IPS-NIHi7 (cell line): ENCODE data around the gene TBC1D23.
"Not testable (repeated sequence)": the region's sequence is repeated elsewhere in the genome, so short reads cannot be mapped to it uniquely, and the experiment has no call there.

Experiments
- DNase-seq: peaks from one replicate; pipeline ENCODE4 v3.0.0; 2012; ENCODE audit warnings: mixed read lengths; ENCODE audit errors: extremely low spot score

The TBC1D23 gene

DNA sequence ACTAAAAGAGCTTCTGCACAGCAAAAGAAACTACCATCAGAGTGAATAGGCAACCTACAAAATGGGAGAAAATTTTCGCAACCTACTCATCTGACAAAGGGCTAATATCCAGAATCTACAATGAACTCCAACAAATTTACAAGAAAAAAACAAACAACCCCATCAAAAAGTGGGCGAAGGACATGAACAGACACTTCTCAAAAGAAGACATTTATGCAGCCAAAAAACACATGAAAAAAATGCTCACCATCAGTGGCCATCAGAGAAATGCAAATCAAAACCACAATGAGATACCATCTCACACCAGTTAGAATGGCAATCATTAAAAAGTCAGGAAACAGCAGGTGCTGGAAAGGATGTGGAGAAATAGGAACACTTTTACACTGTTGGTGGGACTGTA, 91.0 kb downstream of the TBC1D23 start:
- not testable (repeated sequence) for DNase-seq

GRCh38 chr3:100352296-100353231, 91.8 kb downstream of the TBC1D23 start:
- no peak for DNase-seq

DNA sequence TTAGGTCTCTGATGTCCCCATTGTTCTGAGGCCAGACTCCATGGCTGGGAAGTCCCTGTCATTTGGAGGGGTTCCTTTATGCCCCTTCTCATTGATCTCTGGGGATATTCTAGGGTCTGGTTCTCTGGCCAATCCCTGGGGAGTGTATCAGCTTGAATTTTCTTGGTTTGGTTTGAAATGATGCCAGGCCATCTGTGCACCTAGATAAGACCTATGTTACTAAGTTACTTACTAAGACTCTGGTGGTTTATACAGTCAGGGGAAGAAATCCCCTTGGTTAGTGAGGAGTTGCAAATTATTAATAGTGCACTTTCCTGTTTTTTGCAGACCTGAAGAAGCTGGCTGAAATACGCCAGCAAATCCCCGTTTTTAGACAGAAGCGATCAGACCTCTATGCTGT, 94.1 kb downstream of the TBC1D23 start:
- no peak for DNase-seq

- DNase-seq = no peak
Measured at GRCh38 chr3:100358413-100358812, 97.6 kb downstream of the TBC1D23 start.

- DNase-seq = no peak
Measured at GRCh38 chr3:100359035-100359434, 98.2 kb downstream of the TBC1D23 start.

GRCh38 chr3:100360757-100361496, 100.1 kb downstream of the TBC1D23 start:
- no peak for DNase-seq

GRCh38 chr3:100361897-100362296, 101.1 kb downstream of the TBC1D23 start:
- no peak for DNase-seq

DNA sequence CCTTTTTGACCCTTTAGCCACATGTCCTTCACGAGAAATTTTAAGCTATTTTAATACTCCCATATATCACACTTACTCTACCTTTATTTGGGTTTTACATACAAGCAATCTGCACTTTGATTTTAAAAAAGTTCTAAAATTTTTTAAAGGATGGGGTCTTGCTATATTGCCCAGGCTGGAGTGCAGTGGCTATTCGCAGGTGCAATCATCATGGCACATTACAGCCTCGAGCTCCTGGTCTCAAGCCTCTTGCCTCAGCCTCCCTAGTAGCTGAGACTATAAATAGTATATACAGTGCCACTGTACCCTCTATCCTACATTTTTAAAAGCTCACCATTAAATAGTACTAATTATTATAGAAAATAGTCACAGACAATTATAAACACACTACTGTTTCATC, 103.6 kb downstream of the TBC1D23 start:
- no peak for DNase-seq

DNA sequence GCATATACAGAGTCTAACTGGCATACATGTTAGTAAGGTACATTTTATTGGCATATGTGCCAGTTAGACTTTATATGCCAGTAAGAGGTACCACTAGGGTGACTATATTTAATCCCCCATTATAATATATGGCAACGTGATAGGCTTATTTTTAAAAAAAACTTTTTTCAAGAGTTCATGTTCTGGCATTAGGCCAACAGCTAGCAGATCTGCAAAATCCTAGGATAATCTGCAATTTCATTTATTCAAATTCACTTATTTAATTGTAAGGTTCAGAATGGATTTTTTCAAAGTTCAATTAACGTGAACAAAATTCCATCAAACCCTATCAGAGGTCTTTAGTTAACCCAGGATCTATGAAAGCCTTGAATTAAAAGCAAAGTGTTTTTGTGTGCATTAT, 105.6 kb downstream of the TBC1D23 start:
- DNase-seq = no peak

- DNase-seq = no peak
Measured at GRCh38 chr3:100368441-100368840, 107.6 kb downstream of the TBC1D23 start.

- DNase-seq = no peak
Measured at GRCh38 chr3:100370756-100371155, 110.0 kb downstream of the TBC1D23 start.

DNA sequence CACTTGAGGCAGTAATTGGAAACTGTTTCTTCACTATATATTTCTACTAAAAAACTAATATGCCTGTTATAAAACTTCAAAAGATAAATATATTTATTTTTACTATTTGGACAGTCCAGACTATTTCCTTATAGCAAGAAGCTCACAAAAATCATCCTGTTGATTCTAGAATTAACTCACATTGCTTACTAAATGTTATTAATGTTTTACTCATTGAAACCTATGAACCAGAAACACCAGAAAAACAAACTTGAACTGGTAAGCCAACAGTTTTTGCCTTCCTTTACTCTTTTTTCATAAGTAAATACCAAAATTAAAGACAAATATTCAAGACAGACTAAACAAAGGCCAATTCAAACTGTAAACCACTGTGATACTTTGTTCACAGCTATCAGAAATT, 113.7 kb downstream of the TBC1D23 start:
- no peak for DNase-seq
